CD4-positive, alpha-beta T cell treated with Interleukin-4 for 4 hours (primary cell): ENCODE results near the gene COL15A1.
A peak's percentile ranks its signal among the peaks of the same experiment; 100 is the strongest.

Experiments used
- DNase-seq: peaks from one replicate; pipeline ENCODE4 v3.0.0-alpha.2; 2020

Gene COL15A1

DNA sequence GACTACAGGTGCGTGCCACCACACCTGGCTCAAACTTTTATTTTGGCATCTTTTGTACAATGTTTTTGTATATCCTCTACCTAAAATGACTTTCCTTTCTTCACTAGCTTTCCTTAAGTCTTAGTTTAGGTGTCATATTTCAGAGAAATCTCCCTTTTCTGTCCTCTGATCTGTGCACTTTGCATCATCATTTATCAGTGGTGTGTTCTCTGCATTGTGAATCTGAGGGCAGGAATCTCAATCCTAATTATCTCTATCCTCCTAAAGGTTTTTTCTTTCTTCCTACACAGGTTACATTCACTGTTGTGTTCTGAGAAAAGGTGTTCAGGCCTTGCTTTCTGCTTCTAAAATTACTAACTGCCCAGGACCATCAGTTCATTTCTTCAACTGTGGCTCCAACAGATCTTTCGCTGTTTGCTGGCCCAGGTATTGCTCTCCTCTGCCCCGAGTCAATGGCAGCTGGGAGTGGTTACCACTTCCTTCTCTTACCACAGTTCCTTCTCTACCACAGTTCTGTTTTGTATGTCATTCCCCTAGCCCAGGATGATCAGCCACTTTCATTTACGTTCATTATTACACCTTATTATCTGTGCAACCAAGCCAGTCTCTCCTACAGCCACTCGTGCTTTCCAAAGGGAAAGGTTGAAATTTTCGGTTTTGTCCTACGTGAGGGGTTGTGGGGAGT, 175.2 kb downstream of the COL15A1 start:
- DNase-seq, result peak; percentile 63

DNA sequence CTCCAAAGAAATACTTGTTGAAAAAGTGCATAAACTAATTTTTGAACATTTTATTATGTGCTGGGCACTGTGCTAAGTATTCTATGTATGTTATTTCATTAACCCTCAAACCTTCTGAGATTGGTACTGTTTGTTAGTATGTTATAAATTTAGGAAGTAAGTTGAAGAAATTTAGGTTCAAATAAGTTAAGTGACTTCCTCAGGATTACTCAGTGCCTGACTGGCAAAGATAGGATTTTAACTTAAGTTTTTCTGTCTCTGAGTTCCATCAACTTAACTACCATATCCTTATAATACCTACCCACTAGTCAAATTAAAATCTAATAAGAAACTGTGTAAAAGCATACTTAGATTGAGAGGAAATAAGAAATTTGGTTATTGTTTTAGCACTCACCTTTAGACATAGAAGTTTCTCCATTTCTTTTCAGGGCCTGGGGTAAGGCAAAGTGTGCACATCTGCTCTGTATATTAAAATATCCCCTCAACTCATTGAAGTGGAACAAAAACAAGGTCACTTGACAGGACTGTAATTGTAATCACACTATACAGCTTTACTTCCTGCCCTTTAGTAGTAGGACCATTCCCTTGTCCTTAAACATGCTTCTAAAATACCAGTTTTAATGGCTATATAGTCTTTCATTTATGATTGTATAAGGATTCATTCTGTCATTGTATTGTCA, 176.4 kb downstream of the COL15A1 start:
- no peak for DNase-seq
